MCF 10A (cell line): ENCODE measurements around the gene PCGF2. TPM values are rescaled to one million over a fixed set of nuclear protein-coding genes. Genes with fewer than 3 reads are reported as not detected.
A peak's percentile ranks its signal among the peaks of the same experiment; 100 is the strongest.

Source experiments
- BruUV-seq: library from RNA; stranded (reverse); fragments of 400-500 nt; replicated peaks from 2 replicates; lab custom pipeline; 2021; lab: Mats Ljungman, UMichigan
- CTCF ChIA-PET: fragments of 300-600 bp; sonication (Branson Sonifier 250); formaldehyde crosslinking; extraction: SDS; loops from one replicate; lab custom pipeline; 2021; ENCODE audit warnings: antibody characterized with exemption, inconsistent platforms; lab: Yijun Ruan, JAX
- POLR2A ChIA-PET: fragments of 300-600, 350-650 bp; sonication (Branson Sonifier 250); formaldehyde crosslinking; extraction: SDS; loops from one replicate; lab custom pipeline; 2020; ENCODE audit warnings: antibody characterized with exemption, inconsistent platforms; lab: Yijun Ruan, JAX
- DNase-seq: peaks from one replicate; pipeline ENCODE4 v3.0.0-alpha.2; 2018; ENCODE audit not compliant: unreplicated experiment
- H3K27ac Mint-ChIP-seq: one replicate; pipeline ENCODE4 v1.8.0; 2022; ENCODE audit warnings: mild to moderate bottlenecking, low read depth, mixed read lengths; ENCODE audit not compliant: unreplicated experiment
- H3K27me3 Mint-ChIP-seq: one replicate; pipeline ENCODE4 v1.8.0; 2022; ENCODE audit warnings: mixed read lengths; ENCODE audit not compliant: insufficient read depth, unreplicated experiment
- H3K36me3 Mint-ChIP-seq: one replicate; pipeline ENCODE4 v1.8.0; 2022; ENCODE audit warnings: mild to moderate bottlenecking, moderate library complexity, mixed read lengths; ENCODE audit not compliant: insufficient read depth, unreplicated experiment
- H3K4me1 Mint-ChIP-seq: one replicate; pipeline ENCODE4 v1.8.0; 2022; ENCODE audit warnings: mixed read lengths; ENCODE audit not compliant: insufficient read depth, unreplicated experiment
- H3K4me3 Mint-ChIP-seq: one replicate; pipeline ENCODE4 v1.8.0; 2022; ENCODE audit warnings: mild to moderate bottlenecking, moderate library complexity, mixed read lengths; ENCODE audit not compliant: unreplicated experiment
- H3K9me3 Mint-ChIP-seq: one replicate; pipeline ENCODE4 v1.8.0; 2022; ENCODE audit warnings: mixed read lengths; ENCODE audit not compliant: unreplicated experiment
- CTCF ChIP-seq: fragments of 200-600 bp; IDR thresholded peaks from one replicate; pipeline ENCODE4 v1.8.0; 2022; ENCODE audit warnings: antibody characterized with exemption, mild to moderate bottlenecking; ENCODE audit not compliant: unreplicated experiment
- intact Hi-C: fragments of 100-400 bp; cut with micrococcal nuclease; formaldehyde crosslinking; loops from 2 replicates; pipeline ENCODE4 v1.14.1; 2022
- total RNA-seq: library from RNA; stranded (reverse); gene quantifications from 2 replicates; pipeline ENCODE4 v1.2.3, GENCODE V29; 2022

The PCGF2 gene
- total RNA-seq, 1 experiment from 2014 or later: 32.6 TPM

- no peak for TF ChIP-seq CTCF
- Mint-ChIP-seq H3K27me3 (no peaks in the 10 kb centered on the region), H3K36me3 (peaks cover 91% of the 10 kb centered on the region), H3K9me3 (no peaks in the 10 kb centered on the region), H3K4me3 (no peak overlapping the region), H3K4me1 (peaks cover 4% of the 10 kb centered on the region), H3K27ac (no peak overlapping the region)
- CTCF ChIA-PET: no interaction called here
- DNase-seq: no peak
- POLR2A ChIA-PET: interaction anchor here (1.0 to 3.2 kb wide), 2 partner anchors 13 to 15 kb away, joined by 3 to 21 read pairs; partner anchors contain the start of gene PSMB3
- BruUV-seq: no TSS peak
- intact Hi-C loops: no loop called here
Measured at GRCh38 chr17:38766341-38766740, 18.2 kb upstream of the PCGF2 start.

- Mint-ChIP-seq H3K4me1 (peaks cover 4% of the 10 kb centered on the region), H3K9me3 (no peaks in the 10 kb centered on the region), H3K4me3 (no peak overlapping the region), H3K36me3 (peaks cover 97% of the 10 kb centered on the region), H3K27ac (no peak overlapping the region), H3K27me3 (no peaks in the 10 kb centered on the region)
- ChIA-PET CTCF (interaction anchor here (0.6 to 1.6 kb wide), 4 partner anchors 28 to 325 kb away, joined by 3 to 5 read pairs (median 4); partner anchors contain the start of gene PIP4K2B), POLR2A (interaction anchor here (0.7 to 2.7 kb wide), 2 partner anchors 10 to 11 kb away, joined by 3 to 10 read pairs; partner anchors contain the start of gene PSMB3)
- DNase-seq: no peak
- BruUV-seq: no TSS peak
- TF ChIP-seq CTCF: no peak
- intact Hi-C loops: no loop called here
Measured at GRCh38 chr17:38762231-38762630, 14.1 kb upstream of the PCGF2 start.

- Mint-ChIP-seq H3K27ac (no peak overlapping the region), H3K9me3 (no peaks in the 10 kb centered on the region), H3K4me1 (peaks cover 4% of the 10 kb centered on the region), H3K27me3 (no peaks in the 10 kb centered on the region), H3K4me3 (no peak overlapping the region), H3K36me3 (peaks cover 99% of the 10 kb centered on the region)
- POLR2A ChIA-PET: interaction anchor here (2.7 kb wide), 1 partner anchor 10 kb away, joined by 10 read pairs; the partner anchor contains the start of gene PSMB3
- BruUV-seq: no TSS peak
- no peak for TF ChIP-seq CTCF
- CTCF ChIA-PET: interaction anchor here (0.6 to 1.6 kb wide), 3 partner anchors 27 to 325 kb away, joined by 3 to 5 read pairs (median 4); partner anchors contain the start of gene PIP4K2B
- intact Hi-C loops: no loop called here
- DNase-seq: peak; percentile 32
Measured at GRCh38 chr17:38761612-38762011, 13.5 kb upstream of the PCGF2 start.

- peak overlapping the region; percentile 98 for H3K27ac Mint-ChIP-seq
- no peaks in the 10 kb centered on the region for H3K9me3 Mint-ChIP-seq
- intact Hi-C loops: loop anchor here (10.0 kb wide), 1 partner anchor 48 kb away; the partner anchor contains the start of gene MLLT6
- peak overlapping the region; percentile 96 for H3K4me3 Mint-ChIP-seq
- DNase-seq: no peak
- TSS peak; percentile 72 for BruUV-seq
- CTCF ChIA-PET: interaction anchor here (0.6 to 1.6 kb wide), 3 partner anchors 17 to 113 kb away, joined by 3 to 4 read pairs (median 3); no protein-coding TSS in a partner anchor
- peaks cover 28% of the 10 kb centered on the region for H3K4me1 Mint-ChIP-seq
- TF ChIP-seq CTCF: no peak
- H3K36me3 Mint-ChIP-seq: peaks cover 66% of the 10 kb centered on the region
- POLR2A ChIA-PET: interaction anchor here (0.6 to 3.5 kb wide), 10 partner anchors 11 to 100 kb away, joined by 3 to 34 read pairs (median 7); partner anchors contain the start of genes CWC25, MLLT6, PIP4K2B and RPL23
- H3K27me3 Mint-ChIP-seq: no peaks in the 10 kb centered on the region
Measured at GRCh38 chr17:38753071-38753506, 5.0 kb upstream of the PCGF2 start.
